ENCODE results near the gene TARS3.
A peak's percentile ranks its signal among the peaks of the same experiment; 100 is the strongest.

The TARS3 gene

DNA sequence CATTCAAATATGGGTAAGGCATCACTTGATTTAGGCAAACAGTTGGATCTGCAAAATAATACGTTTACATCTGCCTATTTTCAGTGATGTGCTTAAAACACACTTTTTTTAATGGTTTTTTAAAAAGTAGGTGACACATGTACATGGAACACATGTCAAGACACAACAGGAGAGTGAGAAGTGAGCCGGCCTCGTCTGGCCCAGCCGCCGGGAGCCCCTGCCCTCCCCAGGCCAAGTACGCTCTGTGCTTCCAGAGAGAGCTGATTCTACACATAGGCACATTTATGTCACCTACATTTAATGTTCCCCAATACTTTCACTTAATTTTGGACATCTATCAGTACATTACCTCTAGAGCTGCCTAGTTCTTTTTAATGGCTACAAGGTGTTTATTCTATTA, 75.9 kb downstream of the TARS3 start:
- no peak overlapping the region for H3K4me3 Mint-ChIP-seq
- H3K27me3 Mint-ChIP-seq (ENCODE audit: low read depth, poor library complexity): no peaks in the 10 kb centered on the region
- DNase-seq: no peak
- H3K4me1 Mint-ChIP-seq: peaks cover 32% of the 10 kb centered on the region
- H3K9me3 Mint-ChIP-seq: no peaks in the 10 kb centered on the region
- H3K36me3 Mint-ChIP-seq (ENCODE audit: low read depth): peaks cover 39% of the 10 kb centered on the region
- TF ChIP-seq, protein P1, sequence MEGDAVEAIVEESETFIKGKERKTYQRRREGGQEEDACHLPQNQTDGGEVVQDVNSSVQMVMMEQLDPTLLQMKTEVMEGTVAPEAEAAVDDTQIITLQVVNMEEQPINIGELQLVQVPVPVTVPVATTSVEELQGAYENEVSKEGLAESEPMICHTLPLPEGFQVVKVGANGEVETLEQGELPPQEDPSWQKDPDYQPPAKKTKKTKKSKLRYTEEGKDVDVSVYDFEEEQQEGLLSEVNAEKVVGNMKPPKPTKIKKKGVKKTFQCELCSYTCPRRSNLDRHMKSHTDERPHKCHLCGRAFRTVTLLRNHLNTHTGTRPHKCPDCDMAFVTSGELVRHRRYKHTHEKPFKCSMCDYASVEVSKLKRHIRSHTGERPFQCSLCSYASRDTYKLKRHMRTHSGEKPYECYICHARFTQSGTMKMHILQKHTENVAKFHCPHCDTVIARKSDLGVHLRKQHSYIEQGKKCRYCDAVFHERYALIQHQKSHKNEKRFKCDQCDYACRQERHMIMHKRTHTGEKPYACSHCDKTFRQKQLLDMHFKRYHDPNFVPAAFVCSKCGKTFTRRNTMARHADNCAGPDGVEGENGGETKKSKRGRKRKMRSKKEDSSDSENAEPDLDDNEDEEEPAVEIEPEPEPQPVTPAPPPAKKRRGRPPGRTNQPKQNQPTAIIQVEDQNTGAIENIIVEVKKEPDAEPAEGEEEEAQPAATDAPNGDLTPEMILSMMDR (IDR thresholded peaks at IDR 0.05): no peak
- no peak overlapping the region for H3K27ac Mint-ChIP-seq

DNA sequence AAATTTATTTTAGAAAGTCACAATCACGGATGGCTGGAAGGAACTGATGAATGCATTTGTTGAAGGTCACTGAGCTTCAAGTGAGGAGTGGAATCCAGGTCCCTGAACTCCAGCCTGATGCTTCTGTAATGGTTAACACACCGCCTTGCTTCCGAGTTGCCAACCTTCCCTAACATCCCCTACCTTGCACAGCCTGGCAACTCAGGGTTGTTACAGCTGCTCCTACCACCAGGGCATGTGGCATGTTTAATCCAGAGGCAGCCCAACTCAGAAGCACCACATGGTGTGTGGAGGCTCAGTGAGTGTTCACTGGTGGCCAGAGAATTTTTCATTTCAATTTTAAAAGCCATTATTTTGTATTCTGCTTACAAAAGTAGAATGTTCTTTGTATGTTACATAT, 77.0 kb downstream of the TARS3 start:
- H3K27me3 Mint-ChIP-seq (ENCODE audit: low read depth, poor library complexity): no peaks in the 10 kb centered on the region
- H3K4me3 Mint-ChIP-seq: no peak overlapping the region
- H3K27ac Mint-ChIP-seq: no peak overlapping the region
- no peaks in the 10 kb centered on the region for H3K9me3 Mint-ChIP-seq
- peaks cover 41% of the 10 kb centered on the region for H3K4me1 Mint-ChIP-seq
- no peak for DNase-seq
- H3K36me3 Mint-ChIP-seq (ENCODE audit: low read depth): peaks cover 48% of the 10 kb centered on the region
- TF ChIP-seq, protein P1 (IDR thresholded peaks at IDR 0.05): no peak

DNA sequence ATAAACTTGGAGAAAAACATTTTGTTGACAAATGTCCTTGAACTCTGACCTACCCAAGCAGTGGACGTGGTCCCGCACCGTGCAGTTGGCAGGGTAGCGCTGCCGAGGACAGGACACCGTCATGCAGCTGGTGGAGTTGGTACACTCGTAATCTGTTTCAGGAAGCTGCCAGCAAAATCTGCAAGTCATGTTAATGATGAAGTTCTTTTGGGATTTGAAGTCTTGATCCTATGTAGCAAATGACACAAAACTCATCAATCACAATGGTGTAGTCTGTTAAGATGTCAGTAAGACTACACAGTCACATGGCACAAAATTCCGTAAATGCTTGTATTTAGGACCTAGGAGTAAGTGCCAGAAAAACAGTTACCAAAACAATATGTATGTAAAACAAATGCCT, 77.6 kb downstream of the TARS3 start:
- TF ChIP-seq, protein P1 (IDR thresholded peaks at IDR 0.05): no peak
- Mint-ChIP-seq H3K9me3 (no peaks in the 10 kb centered on the region), H3K4me1 (peaks cover 47% of the 10 kb centered on the region), H3K27ac (no peak overlapping the region), H3K36me3 (ENCODE audit: low read depth) (peaks cover 49% of the 10 kb centered on the region), H3K27me3 (ENCODE audit: low read depth, poor library complexity) (no peaks in the 10 kb centered on the region), H3K4me3 (no peak overlapping the region)
- no peak for DNase-seq

DNA sequence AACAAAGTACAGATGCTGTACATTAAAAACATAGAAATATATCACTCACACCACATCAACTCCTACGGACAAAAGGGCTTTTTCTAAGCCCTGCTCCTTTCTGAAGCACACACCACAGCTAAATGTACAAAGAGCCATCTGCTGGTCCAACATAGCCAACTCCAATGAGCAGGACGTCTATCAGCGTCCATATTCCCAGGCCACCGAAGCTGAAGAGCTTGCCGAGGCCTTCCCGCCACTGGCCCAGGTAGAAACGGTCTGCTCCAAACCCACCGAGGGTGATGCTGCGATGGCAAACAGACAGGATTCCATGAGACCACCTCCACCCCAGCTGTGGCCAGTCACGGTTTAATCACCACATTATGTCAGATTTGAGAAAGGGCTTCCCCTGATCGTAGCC, 81.9 kb downstream of the TARS3 start:
- no peak for DNase-seq
- peaks cover 37% of the 10 kb centered on the region for H3K4me1 Mint-ChIP-seq
- peak overlapping the region; percentile 64 for H3K27ac Mint-ChIP-seq
- no peaks in the 10 kb centered on the region for H3K9me3 Mint-ChIP-seq
- TF ChIP-seq, protein P1 (IDR thresholded peaks at IDR 0.05): no peak
- H3K27me3 Mint-ChIP-seq (ENCODE audit: low read depth, poor library complexity): no peaks in the 10 kb centered on the region
- peak overlapping the region; percentile 64 for H3K4me3 Mint-ChIP-seq
- peaks cover 57% of the 10 kb centered on the region for H3K36me3 Mint-ChIP-seq (ENCODE audit: low read depth)

DNA sequence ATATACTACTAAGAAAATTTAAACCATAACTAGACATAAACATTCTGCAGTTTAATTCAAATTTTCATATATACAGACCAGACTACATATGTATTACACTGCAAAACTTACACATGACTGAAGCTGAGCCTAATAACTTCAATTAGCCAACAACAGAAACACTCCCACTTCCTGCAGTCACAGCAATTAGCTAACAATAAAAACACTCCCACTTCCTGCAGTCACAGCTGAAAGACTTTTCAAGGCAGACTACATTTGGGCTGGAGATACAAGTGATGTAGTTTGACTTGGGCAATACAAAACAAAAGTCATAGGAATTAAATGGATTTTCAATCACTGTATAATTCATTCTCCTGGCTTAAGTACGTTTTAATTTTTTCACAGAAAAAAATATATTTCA, 82.4 kb downstream of the TARS3 start:
- TF ChIP-seq, protein P1 (IDR thresholded peaks at IDR 0.05): no peak
- H3K27me3 Mint-ChIP-seq (ENCODE audit: low read depth, poor library complexity): no peaks in the 10 kb centered on the region
- H3K36me3 Mint-ChIP-seq (ENCODE audit: low read depth): peaks cover 57% of the 10 kb centered on the region
- H3K9me3 Mint-ChIP-seq: no peaks in the 10 kb centered on the region
- peak overlapping the region; percentile 64 for H3K27ac Mint-ChIP-seq
- H3K4me3 Mint-ChIP-seq: peak overlapping the region; percentile 64
- peaks cover 38% of the 10 kb centered on the region for H3K4me1 Mint-ChIP-seq
- DNase-seq: no peak

DNA sequence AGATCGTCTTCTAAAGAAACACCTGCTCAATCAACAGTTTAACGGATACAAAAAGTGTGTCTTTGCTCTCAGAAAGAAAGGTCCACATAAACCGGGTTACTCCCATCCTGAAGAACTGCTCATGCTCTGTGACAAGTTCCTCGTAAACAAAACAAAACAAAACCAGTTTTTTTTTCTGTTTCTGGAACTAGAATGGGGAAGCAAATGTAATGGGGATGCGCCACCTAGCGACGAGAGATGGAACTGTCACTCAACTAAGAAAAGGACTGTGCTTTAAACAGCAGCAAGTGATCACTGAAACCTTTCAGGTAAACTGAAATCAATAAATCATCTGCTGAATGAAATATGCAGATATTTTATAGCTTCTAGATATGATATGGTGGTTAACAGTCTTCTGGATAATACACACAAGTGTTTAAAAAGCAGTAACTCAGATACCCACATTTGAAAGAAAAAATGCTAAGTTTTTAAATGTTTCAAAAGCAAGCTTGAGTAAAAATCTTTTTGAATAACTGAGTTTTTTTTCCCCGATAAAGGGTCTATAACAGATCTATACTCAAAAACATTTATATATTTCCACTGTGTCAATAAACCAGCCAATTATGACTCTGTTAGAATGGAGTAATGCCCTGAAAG, 83.0 kb downstream of the TARS3 start:
- Mint-ChIP-seq H3K4me1 (peaks cover 44% of the 10 kb centered on the region), H3K9me3 (no peaks in the 10 kb centered on the region), H3K27ac (no peak overlapping the region), H3K36me3 (ENCODE audit: low read depth) (peaks cover 57% of the 10 kb centered on the region), H3K4me3 (peak overlapping the region; percentile 16), H3K27me3 (ENCODE audit: low read depth, poor library complexity) (no peaks in the 10 kb centered on the region)
- TF ChIP-seq, protein P1 (IDR thresholded peaks at IDR 0.05): peak; percentile 95
- DNase-seq: peak; percentile 81
